A673 (cell line): ENCODE results near the gene STIM1.

Experiments used
- CTCF ChIP-seq: fragments of 300-800, 200-600 bp; sonication (generic); conservative IDR thresholded peaks from 2 replicates; pipeline ENCODE4 v1.5.1; 2017; ENCODE audit warnings: low read depth, mild to moderate bottlenecking, antibody characterized with exemption, low read length, moderate library complexity, mixed read lengths
- EZH2 ChIP-seq: fragments of 200-600 bp; sonication (generic); IDR thresholded peaks from 2 replicates; pipeline ENCODE4 v1.6.1; 2017; ENCODE audit warnings: borderline replicate concordance, low read depth, mild to moderate bottlenecking, mixed read lengths, antibody characterized with exemption, low read length; ENCODE audit not compliant: poor library complexity, severe bottlenecking

DNA sequence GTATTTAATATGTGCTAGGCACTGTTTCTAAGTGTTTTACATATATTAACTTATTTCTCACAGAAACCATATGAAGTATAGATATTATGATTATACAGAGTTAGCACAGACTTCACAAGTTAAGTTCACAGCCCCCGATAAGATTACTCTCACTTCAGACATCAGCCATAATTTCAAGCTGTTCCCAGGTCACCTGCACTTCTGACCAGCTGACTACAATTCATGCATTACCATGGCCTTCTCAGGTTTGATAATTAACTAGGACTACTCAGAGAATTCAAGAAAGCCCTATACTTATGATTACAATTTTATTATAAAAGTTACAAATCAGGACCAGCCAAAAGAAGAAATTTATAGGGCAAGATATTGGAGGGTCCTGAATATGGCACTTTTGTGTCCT is 170.9 kb downstream of the STIM1 start:
- TF ChIP-seq CTCF (no peak), EZH2 (no peak)
